HG02970 (cell line): Measurements from ENCODE around the gene GRIN1.
"Not testable (repeated sequence)": the region's sequence is repeated elsewhere in the genome, so short reads cannot be mapped to it uniquely, and the experiment has no call there.

Experiments used
- ATAC-seq: cut with Tn5 transposase; IDR thresholded peaks from one replicate; pipeline ENCODE4 v1.9.1; 2021; ENCODE audit warnings: mild to moderate bottlenecking, moderate library complexity, moderate number of reproducible peaks; ENCODE audit not compliant: unreplicated experiment, low FRiP score

GRIN1 gene

GRCh38 chr9:137110911-137111787 lies 27.8 kb upstream of the GRIN1 start:
- no peak for ATAC-seq

DNA sequence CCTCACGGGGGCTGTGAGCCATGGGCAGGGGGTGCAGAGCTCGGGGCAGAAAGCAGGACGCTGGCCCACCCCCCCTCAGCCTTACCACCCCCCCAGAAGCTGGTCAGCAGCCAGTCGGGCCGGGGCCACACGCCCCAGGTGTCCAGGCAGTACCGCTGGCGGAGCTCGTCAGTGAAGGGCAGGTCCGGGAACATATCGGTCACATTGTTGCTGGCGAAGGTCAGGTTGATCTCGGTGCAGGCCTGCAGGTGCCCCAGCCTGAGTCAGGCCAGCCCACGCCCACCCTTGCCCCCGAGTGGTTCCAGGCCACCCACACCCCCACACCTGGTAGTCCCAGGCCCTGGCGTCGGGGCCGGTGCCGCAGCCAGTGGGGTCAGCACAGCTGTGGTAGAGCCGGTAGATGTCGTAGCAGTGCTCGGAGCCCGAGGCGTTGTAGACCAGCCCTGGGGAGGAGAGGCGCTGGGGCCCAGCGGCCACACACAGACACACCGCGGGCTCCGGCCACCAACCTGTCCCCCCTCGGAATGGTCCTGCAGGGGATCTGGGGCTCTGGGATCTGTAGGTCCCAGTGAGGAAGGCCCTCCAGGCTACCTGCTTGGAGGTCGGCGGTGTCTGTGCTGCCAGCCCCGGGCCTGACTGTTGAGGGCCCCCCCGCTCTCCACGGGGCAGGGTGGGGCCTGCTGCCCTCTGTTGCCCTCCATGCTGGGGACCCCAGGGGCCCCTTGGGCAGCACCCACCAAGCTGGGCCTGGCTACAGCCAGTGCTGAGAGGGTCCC lies 27.0 kb upstream of the GRIN1 start:
- no peak for ATAC-seq

GRCh38 chr9:137112564-137113384 lies 26.2 kb upstream of the GRIN1 start:
- no peak for ATAC-seq

DNA sequence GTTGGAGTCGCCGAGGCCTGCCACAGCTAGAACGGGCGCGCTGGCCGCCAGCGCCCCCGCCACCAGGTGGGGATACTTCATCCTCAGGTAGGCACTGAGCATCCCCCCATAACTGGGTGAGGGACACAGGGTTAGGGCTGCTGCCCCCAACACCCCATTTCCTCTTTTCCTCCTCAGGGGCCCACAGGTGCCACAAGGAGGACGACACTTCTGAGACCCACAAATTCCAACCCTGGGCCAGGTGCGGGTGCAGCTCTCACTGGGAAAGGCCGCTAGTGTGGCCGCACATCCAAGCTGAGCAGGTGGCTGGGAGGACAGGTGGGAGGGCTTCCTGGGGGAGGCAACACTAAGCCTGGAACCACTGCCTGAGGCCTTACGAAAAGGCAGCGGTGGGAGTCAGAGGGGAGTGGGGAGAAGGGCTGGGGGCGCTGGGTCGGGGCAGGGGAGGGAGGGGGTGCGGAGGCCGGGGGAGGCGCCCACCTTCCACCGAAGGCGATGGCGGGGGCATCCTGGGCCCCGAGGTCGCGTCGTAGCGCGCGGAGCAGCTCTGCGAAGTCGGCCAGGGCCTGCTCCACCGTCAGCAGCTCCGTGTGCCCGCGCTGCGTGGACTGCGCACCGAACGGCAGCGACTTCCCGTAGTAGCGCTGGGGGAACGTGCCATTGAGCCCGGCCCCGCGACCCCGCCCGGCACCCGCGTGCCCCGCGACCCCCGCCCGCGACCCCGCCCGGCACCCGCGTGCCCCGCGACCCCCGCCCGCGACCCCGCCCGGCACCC lies 25.4 kb upstream of the GRIN1 start:
- ATAC-seq = no peak

DNA sequence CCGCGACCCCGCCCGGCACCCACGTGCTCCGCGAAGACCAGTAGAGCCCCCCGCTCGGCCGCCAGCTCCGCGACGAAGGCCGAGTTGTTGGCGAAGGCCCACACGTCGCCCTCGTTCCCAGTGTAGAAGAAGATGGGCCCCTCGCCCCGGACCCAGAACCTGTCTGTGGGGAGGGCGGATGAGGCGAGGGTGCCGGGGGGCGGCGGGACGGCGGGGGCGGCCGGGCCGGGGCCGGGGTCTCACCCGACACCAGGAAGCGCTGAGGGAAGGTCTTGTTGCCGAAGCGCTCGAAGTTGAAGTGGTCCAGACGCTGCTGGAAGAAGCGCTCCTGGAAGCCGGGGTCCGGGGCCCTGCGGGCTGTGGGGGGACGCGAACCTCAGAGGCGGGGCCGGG lies 24.7 kb upstream of the GRIN1 start:
- ATAC-seq = peak; percentile 33

GRCh38 chr9:137114613-137115393 lies 24.2 kb upstream of the GRIN1 start, which contains the start of gene DPP7:
DPP7 (minus strand) TSS chr9:137114733; CDS start chr9:137114713, 20 bp downstream.
- ATAC-seq = peak; percentile 75

DNA sequence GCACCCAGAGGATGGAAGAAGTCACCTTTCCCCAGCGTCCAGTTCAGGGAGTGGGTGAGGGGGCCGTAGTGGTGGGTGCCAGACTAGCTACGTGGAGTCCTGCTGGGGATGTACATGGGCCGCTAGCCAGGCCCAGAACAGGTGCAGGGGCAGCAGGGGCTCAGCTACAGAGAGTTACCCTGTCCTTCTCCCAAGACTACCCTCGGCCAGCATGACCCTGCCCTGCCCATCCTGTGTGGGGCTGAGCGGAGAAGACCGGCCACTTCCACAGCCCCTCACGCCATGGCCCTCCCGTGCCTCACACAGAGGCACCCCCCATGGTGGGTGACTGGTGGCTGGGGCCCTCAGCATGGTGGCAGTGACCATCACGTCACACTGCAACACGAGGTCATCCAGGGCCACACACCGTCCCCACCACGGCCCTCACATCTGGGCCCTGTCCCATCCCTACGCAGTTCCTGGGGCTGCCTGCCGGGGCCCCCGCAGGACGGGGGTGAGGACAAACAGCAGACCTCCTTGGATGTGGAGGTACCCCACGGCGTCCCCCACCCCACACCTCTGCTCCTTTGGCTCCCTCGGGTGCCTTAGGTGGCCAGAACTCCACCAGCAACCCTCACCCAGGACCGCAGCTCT lies 23.4 kb upstream of the GRIN1 start:
- no peak for ATAC-seq

DNA sequence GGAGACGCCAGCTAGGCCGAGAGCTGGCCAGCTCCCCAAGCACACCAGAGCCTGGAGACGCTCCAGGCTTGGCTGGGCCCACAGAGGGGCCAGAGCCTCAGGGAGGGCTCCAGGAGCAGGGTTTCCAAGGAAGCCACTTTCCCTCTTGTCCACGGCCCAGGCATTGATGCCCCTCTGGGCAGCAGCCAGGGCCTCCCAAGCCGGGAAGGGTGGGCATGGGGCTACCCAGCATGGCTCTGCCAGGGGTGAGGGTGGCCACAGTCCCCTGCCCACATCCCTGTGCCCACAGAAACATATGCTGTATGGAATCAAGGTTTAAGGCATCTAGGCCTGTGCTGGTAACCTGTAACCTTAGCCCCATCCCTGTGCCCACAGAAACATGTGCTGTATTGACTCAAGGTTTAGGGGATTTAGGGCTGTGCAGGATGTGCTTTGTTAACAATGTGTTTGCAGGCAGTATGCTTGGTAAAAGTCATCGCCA lies 22.9 kb upstream of the GRIN1 start:
- ATAC-seq = no peak

GRCh38 chr9:137116728-137117127 lies 22.2 kb upstream of the GRIN1 start:
- ATAC-seq = no peak

DNA sequence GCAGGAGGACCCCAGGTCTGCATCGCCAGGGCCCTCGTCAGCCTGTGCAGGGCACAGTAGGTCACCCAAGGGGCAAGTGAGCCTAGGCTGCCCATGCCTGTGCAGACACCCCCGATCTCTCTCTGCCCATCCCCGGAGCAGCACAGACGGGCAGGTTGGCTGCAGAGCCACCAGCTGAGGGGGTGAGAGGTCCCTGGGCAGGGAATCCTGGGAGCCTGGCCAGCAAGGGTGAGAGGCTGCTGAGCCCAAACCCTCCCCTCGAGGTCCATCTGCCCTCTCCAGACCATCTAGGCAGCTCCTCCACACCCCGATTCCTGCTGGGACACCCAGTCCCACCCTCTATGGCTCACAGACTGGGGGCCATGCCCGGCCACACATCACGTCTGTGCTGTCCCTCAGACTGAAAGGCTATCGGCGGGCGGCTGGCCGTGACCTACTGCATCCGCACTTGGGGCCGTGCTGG lies 21.7 kb upstream of the GRIN1 start:
- no peak for ATAC-seq

DNA sequence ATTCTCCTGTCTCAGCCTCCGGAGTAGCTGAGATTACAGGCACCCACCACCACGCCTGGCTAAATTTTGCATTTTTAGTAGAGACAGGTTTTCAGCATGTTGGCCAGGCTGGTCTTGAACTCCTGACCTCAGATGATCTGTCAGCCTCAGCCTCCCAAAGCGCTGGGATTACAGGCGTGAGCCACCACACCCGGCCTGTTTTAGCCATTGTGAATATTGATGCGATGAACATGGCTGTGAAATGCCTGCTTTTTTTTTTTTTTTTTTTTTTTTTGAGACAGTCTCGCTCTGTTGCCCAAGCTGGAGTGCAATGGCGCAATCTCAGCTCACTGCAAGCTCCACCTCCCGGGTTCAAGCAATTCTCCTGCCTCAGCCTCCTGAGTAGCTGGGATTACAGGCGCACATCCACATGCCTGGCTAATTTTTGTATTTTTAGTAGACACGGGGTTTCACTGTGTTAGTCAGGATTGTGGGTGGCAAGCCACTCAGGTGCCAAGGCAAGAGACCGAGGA lies 20.8 kb upstream of the GRIN1 start:
- ATAC-seq = not testable (repeated sequence)

DNA sequence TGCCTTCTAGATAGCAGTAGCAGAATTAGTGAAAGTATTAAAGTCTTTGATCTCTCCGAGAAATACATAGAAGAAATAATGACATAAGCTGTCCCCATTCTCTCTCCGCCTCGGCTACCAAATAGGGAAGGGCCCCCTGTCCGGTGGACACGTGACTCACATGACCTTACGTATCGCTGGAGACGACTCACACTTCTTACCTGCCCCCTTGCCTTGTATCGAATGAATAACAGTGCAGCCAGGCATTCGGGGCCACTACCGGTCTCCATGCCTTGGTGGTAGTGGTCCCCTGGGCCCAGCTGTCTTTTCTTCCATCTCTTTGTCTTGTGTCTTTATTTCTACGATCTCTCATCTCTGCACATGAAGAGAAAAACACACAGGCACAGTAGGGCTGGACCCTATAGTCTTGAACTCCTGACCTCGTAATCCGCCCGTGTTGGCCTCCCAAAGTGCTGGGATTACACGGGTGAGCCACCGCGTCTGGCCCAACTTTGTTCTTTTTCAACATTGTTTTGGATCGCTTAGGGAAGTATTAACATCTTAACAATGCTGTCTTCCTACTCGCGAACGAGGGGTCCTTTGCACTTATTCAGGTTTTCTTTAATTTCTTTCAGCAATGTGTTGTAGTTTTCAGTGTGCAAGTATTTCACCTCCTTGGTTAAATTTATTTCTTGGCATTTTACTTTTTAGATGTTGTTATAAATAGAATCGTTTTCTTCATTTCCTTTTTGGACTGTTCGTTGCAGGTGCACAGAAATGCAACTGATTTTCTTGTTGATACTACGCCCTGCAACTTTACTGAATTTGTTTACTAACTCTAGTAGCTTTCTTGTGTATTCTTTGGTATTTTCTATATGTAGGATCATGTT lies 16.8 kb upstream of the GRIN1 start:
- ATAC-seq = not testable (repeated sequence)

GRCh38 chr9:137122796-137123467 lies 16.0 kb upstream of the GRIN1 start:
- not testable (repeated sequence) for ATAC-seq

- ATAC-seq = no peak
Measured at GRCh38 chr9:137123468-137123837, 15.5 kb upstream of the GRIN1 start.

GRCh38 chr9:137123952-137124462 lies 14.9 kb upstream of the GRIN1 start:
- ATAC-seq = not testable (repeated sequence)

DNA sequence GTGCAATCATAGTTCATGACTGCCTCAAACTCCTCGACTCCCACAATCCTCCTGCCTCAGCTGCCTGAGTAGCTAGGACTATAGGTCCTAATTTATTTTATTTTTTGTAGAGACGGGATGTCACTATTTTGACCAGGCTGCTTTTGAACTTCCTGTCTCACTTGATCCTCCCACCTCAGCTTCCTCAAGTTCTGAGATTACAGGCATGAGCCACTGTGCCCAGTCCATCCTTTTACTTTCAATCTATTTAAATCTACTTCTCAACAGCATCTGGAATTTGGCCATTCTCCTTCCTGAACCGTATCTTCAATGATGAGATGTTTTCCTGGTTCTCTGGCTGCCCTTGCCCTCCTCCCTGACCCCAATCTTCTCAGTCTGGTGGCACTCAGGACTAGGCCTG lies 12.2 kb upstream of the GRIN1 start:
- no peak for ATAC-seq
